ENCODE measurements around the gene LAMP1.

Gene LAMP1

DNA sequence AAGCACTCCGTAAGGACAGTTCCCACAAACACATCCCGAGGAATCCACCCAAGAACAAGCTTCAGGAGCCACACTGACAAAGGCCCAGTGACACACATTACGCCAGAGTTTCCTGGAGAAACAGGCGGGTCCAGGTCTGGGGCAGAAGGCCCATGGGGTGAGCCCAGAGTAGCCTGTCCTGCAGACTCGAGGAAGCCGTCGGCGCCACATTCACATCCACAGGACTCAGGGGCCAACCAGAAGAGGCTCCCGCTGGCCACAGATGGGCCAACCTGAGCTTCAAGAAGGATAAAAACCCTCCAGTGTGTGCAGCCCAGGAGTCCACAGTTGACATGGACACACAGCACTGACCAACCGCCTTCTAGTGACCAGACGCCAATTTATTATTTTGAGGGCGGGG lies 35.6 kb downstream of the LAMP1 start:
- Histone ChIP-seq H3K36me3 (no peaks in the 10 kb centered on the region), H3K27me3 (peaks cover 17% of the 10 kb centered on the region), H3K4me1 (ENCODE audit: control insufficient read depth in 1 of 2, insufficient read depth in 1 of 2, low read depth in 1 of 2, low read length in 1 of 2) (no peaks in the 10 kb centered on the region), H3K27ac (no peak overlapping the region), H3K4me3 (ENCODE audit: low read depth in 1 of 2, low read length in 1 of 2) (no peak overlapping the region), H3K9me3 (no peaks in the 10 kb centered on the region)
- no peak for TF ChIP-seq CTCF (IDR thresholded peaks at IDR 0.05)

DNA sequence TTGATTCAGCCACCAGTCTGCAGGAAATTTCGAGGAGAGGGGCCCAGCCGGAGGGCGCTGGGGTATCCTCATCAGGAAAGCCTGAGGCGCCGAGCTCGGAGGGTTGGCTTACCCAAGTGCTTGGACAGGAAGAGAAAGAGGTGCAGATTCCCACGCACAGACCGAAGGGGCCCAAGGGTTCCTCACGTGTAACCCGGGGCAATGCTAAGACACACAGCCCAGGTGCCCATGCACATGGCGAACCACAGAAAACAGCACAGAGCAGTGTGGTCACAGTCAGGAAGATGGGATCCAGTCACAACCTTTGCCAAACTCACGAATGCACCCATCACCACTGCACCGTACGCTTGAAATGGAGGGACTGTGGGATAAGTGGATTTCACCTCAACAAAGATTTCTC lies 36.0 kb downstream of the LAMP1 start:
- Histone ChIP-seq H3K27me3 (peaks cover 13% of the 10 kb centered on the region), H3K36me3 (no peaks in the 10 kb centered on the region), H3K4me3 (ENCODE audit: low read depth in 1 of 2, low read length in 1 of 2) (no peak overlapping the region), H3K4me1 (ENCODE audit: control insufficient read depth in 1 of 2, insufficient read depth in 1 of 2, low read depth in 1 of 2, low read length in 1 of 2) (no peaks in the 10 kb centered on the region), H3K9me3 (no peaks in the 10 kb centered on the region), H3K27ac (no peak overlapping the region)
- TF ChIP-seq CTCF (IDR thresholded peaks at IDR 0.05): no peak

DNA sequence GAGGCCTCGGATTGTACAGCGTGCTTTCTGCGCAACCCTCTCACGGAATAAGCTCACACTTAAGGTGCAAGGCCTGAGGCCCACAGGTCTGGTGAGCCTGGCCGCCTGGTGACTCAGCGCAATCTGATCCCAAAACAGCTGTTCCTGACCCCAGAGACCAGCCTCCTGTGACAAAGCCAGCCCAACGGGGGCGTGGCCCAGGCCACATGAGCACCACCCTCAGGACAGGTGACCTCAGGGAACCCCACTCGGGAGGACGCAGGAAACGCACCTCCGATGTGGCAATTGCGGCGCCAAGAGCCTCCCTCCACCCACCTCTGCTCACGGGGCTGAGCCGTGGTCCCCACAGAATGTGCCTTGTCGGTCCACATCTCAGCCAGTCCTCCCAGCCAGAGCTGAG lies 40.5 kb downstream of the LAMP1 start:
- H3K4me1 ChIP-seq (ENCODE audit: control insufficient read depth in 1 of 2, insufficient read depth in 1 of 2, low read depth in 1 of 2, low read length in 1 of 2): no peaks in the 10 kb centered on the region
- TF ChIP-seq CTCF (IDR thresholded peaks at IDR 0.05): no peak
- H3K27ac ChIP-seq: no peak overlapping the region
- H3K36me3 ChIP-seq: no peaks in the 10 kb centered on the region
- no peaks in the 10 kb centered on the region for H3K27me3 ChIP-seq
- H3K4me3 ChIP-seq (ENCODE audit: low read depth in 1 of 2, low read length in 1 of 2): no peak overlapping the region
- no peaks in the 10 kb centered on the region for H3K9me3 ChIP-seq

GRCh38 chr13:113337976-113338375 lies 40.9 kb downstream of the LAMP1 start:
- no peak for TF ChIP-seq CTCF (IDR thresholded peaks at IDR 0.05)

DNA sequence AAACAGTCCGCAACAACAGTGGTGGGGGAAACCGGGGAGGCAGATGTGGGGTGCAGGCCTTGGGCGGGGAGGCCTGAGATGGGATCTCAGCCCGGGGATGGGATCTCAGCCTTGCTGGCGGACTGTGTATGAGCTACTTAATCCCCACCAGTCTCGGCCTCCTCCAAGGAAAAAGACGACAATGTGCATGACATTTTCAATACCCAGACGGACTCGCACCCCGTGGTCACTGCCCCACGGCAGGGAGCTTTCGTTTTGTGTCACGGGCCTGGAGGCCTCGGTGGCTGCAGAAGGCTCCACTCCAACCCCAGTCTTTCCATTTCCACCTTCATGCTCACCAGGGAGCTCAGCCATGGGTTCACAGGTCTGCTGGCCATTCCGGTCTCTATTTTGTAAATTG lies 41.4 kb downstream of the LAMP1 start:
- H3K9me3 ChIP-seq: no peaks in the 10 kb centered on the region
- no peaks in the 10 kb centered on the region for H3K27me3 ChIP-seq
- H3K27ac ChIP-seq: no peak overlapping the region
- no peaks in the 10 kb centered on the region for H3K4me1 ChIP-seq (ENCODE audit: control insufficient read depth in 1 of 2, insufficient read depth in 1 of 2, low read depth in 1 of 2, low read length in 1 of 2)
- no peaks in the 10 kb centered on the region for H3K36me3 ChIP-seq
- no peak for TF ChIP-seq CTCF (IDR thresholded peaks at IDR 0.05)
- H3K4me3 ChIP-seq (ENCODE audit: low read depth in 1 of 2, low read length in 1 of 2): no peak overlapping the region

More at GRCh38 chr13:113337976-113338375, 40.9 kb downstream of the LAMP1 start:
- H3K4me3 ChIP-seq (ENCODE audit: low read depth in 1 of 2, low read length in 1 of 2): no peak overlapping the region
- no peak overlapping the region for H3K27ac ChIP-seq
- H3K27me3 ChIP-seq: no peaks in the 10 kb centered on the region
- no peaks in the 10 kb centered on the region for H3K9me3 ChIP-seq
- H3K4me1 ChIP-seq (ENCODE audit: control insufficient read depth in 1 of 2, insufficient read depth in 1 of 2, low read depth in 1 of 2, low read length in 1 of 2): no peaks in the 10 kb centered on the region
- H3K36me3 ChIP-seq: no peaks in the 10 kb centered on the region
